GM23338 (cell line): ENCODE data around the gene ADM2.

ENCODE experiments used
- CREB1 ChIP-seq: fragments of 250-450 bp; sonication (Bioruptor Pico); IDR thresholded peaks from 2 replicates; pipeline ENCODE4 v1.5.0; 2020; ENCODE audit warnings: low read depth, mild to moderate bottlenecking, moderate library complexity
- CTCF ChIP-seq, 2 experiments: fragments of 200-600 bp in 1 of 2; sonication (generic) in 1 of 2; conservative IDR thresholded peaks; 2 replicates each; pipeline versions ENCODE4 v1.5.1 to v1.6.1; 2016 to 2017; ENCODE audit warnings: antibody characterized with exemption in 2 of 2, low read depth in 2 of 2, mild to moderate bottlenecking in 2 of 2, moderate library complexity in 1 of 2
- ETS1 ChIP-seq: IDR thresholded peaks from 2 replicates; pipeline ENCODE4 v1.6.1; 2016; ENCODE audit warnings: antibody characterized with exemption
- EZH2 ChIP-seq: fragments of 200-600 bp; sonication (generic); IDR thresholded peaks from one replicate; pipeline ENCODE4 v1.8.0; 2017; ENCODE audit warnings: antibody characterized with exemption, mild to moderate bottlenecking, low read depth; ENCODE audit not compliant: unreplicated experiment
- EZH2phosphoT487 ChIP-seq: fragments of 200-600 bp; sonication (generic); IDR thresholded peaks from one replicate; pipeline ENCODE4 v1.8.1; 2018; ENCODE audit warnings: antibody characterized with exemption; ENCODE audit not compliant: unreplicated experiment
- JUNB ChIP-seq: IDR thresholded peaks from one replicate; pipeline ENCODE4 v1.6.1; 2016; ENCODE audit warnings: antibody characterized with exemption; ENCODE audit not compliant: unreplicated experiment
- NANOG ChIP-seq: IDR thresholded peaks from 2 replicates; pipeline ENCODE4 v1.6.1; 2016; ENCODE audit warnings: antibody characterized with exemption, borderline replicate concordance
- POLR2AphosphoS5 ChIP-seq: IDR thresholded peaks from 2 replicates; pipeline ENCODE4 v1.6.1; 2016; ENCODE audit warnings: antibody characterized with exemption, low read depth
- REST ChIP-seq: IDR thresholded peaks from one replicate; pipeline ENCODE4 v1.6.1; 2018; ENCODE audit warnings: antibody characterized with exemption; ENCODE audit not compliant: unreplicated experiment
- STAT1 ChIP-seq: IDR thresholded peaks from one replicate; pipeline ENCODE4 v1.6.1; 2016; ENCODE audit warnings: antibody characterized with exemption; ENCODE audit not compliant: unreplicated experiment
- ZNF114 ChIP-seq: fragments of 250-450 bp; sonication (Bioruptor Pico); IDR thresholded peaks from 2 replicates; pipeline ENCODE4 v1.5.0; 2020; ENCODE audit warnings: mild to moderate bottlenecking, moderate library complexity
- ZNF331 ChIP-seq: fragments of 250-450 bp; sonication (Bioruptor Pico); IDR thresholded peaks from 2 replicates; pipeline ENCODE4 v1.5.0; 2020; ENCODE audit warnings: low read depth, mild to moderate bottlenecking, moderate library complexity
- ZNF462 ChIP-seq: fragments of 250-450 bp; sonication (Bioruptor Pico); IDR thresholded peaks from 2 replicates; pipeline ENCODE4 v1.5.0; 2020; ENCODE audit warnings: mild to moderate bottlenecking, moderate library complexity

GRCh38 chr22:50529416-50529896 lies 48.1 kb downstream of the ADM2 start:
- TF ChIP-seq CTCF (conservative IDR thresholded peaks at IDR 0.05; ENCODE audit: low read depth in 2 of 2) (no peak), JUNB (no peak), CREB1 (CRISPR knock-in tag) (no peak), EZH2 (peak; percentile 68), EZH2phosphoT487 (no peak), REST (no peak), POLR2AphosphoS5 (no peak), ZNF331 (CRISPR knock-in tag) (no peak), ZNF462 (no peak), NANOG (no peak), ETS1 (no peak), ZNF114 (no peak), STAT1 (no peak)
